GM20000 (cell line): ENCODE measurements around the gene SLC36A2.

Source experiments
- DNase-seq: peaks from one replicate; pipeline ENCODE4 v3.0.0; 2012; ENCODE audit warnings: low spot score
- CTCF ChIP-seq: IDR thresholded peaks from 2 replicates; pipeline ENCODE4 v1.5.1; 2012; ENCODE audit warnings: mild to moderate bottlenecking, control low read depth; ENCODE audit errors: extremely low read depth, missing control alignments

The SLC36A2 gene

GRCh38 chr5:151327585-151327984 lies 19.8 kb downstream of the SLC36A2 start:
- no peak for DNase-seq
- no peak for TF ChIP-seq CTCF

- DNase-seq: no peak
- TF ChIP-seq CTCF: no peak
These were observed 21.1 kb downstream of the SLC36A2 start for GRCh38 chr5:151326266-151326665.

DNA sequence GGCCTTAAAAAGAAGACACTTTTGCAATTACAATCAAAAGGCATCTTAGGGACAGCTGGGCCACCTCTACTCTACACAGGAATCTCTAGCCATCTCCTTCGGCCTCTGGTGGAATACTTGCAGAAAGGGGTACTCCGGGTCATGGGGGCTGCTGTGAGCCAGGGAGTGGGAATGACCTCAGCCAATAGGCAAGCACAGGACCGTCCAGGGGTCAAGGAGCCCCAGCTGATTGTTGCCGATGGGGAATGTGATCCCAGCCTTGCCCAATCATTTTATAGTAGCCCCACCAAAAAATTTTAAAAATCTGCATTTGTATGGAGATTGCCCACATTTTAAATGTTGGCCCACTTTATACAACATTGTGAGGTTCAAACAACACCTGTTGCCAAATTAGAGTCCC lies 26.9 kb downstream of the SLC36A2 start:
- DNase-seq: no peak
- TF ChIP-seq CTCF: no peak

GRCh38 chr5:151318850-151319732 lies 28.3 kb downstream of the SLC36A2 start:
- TF ChIP-seq CTCF: peak; percentile 37
- DNase-seq: peak; percentile 49

- TF ChIP-seq CTCF: no peak
These were observed 29.5 kb downstream of the SLC36A2 start for GRCh38 chr5:151317871-151318270.

GRCh38 chr5:151315998-151316597 lies 31.3 kb downstream of the SLC36A2 start:
- peak; percentile 92 for TF ChIP-seq CTCF
- DNase-seq: peak; percentile 86

More at GRCh38 chr5:151317871-151318270, 29.5 kb downstream of the SLC36A2 start:
- DNase-seq: no peak

DNA sequence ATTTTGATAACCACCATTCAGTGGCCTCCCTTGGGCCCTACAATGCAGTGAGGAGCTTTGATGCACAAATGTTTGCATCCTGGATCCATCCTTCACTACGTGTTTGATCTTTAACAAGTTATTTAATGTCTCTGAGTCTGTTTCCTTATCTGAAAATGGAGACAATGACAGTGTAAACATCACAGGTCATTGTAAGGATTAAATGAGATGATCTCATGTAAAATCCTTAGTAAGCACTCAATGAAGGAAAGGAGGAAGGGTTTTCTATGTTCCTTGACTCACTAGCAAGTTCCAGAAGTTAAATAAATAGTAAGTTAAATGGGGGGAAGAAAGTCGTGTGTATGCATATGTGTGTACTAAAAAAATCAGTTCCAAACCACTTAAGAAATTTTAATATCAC lies 34.0 kb downstream of the SLC36A2 start:
- TF ChIP-seq CTCF: no peak
- DNase-seq: no peak
